IMR-90 (cell line): Measurements from ENCODE around the gene HAAO. TPM values are rescaled to one million over a fixed set of nuclear protein-coding genes. Genes with fewer than 3 reads are reported as not detected.

Source experiments
- ATAC-seq: fragments of 200-7000 bp; cut with Tn5 transposase; 2 replicates; pipeline ENCODE4 v1.9.1; 2020; ENCODE audit warnings: low read depth, mild to moderate bottlenecking, moderate library complexity
- BruUV-seq: library from RNA; stranded (reverse); fragments of 400-500 nt; replicated peaks from 2 replicates; lab custom pipeline; 2021; lab: Mats Ljungman, UMichigan
- CTCF ChIA-PET: fragments of 300-600 bp; formaldehyde crosslinking; extraction: SDS; loops from one replicate; lab custom pipeline; 2021; ENCODE audit warnings: antibody characterized with exemption; lab: Yijun Ruan, JAX
- POLR2A ChIA-PET: fragments of 300-600 bp; sonication (Branson Sonifier 250); formaldehyde crosslinking; loops from one replicate; lab custom pipeline; 2022; ENCODE audit warnings: antibody characterized with exemption; ENCODE audit not compliant: unreplicated experiment; lab: Charles Lee
- DNase-seq: peaks from one replicate; pipeline ENCODE4 v3.0.0; 2013
- H2AFZ ChIP-seq: replicated peaks from 2 replicates; pipeline ENCODE3; 2013; ENCODE audit warnings: low read length, mild to moderate bottlenecking; ENCODE audit not compliant: poor library complexity
- H2AK5ac ChIP-seq: 2 replicates; pipeline ENCODE4 v1.6.1; 2013; ENCODE audit warnings: low read depth, low read length, inconsistent platforms
- H2AK9ac ChIP-seq: replicated peaks from 2 replicates; pipeline ENCODE3; 2013; ENCODE audit warnings: mild to moderate bottlenecking, low read depth, low read length, moderate library complexity; ENCODE audit not compliant: poor library complexity
- H2BK120ac ChIP-seq: 2 replicates; pipeline ENCODE4 v1.6.1; 2013; ENCODE audit warnings: low read depth, low read length, inconsistent platforms
- H2BK15ac ChIP-seq: 3 replicates; pipeline ENCODE4 v1.6.1; 2013; ENCODE audit warnings: low read depth, low read length, inconsistent platforms
- H2BK20ac ChIP-seq: 2 replicates; pipeline ENCODE4 v1.6.1; 2013; ENCODE audit warnings: low read depth, mild to moderate bottlenecking, inconsistent platforms, low read length, moderate library complexity
- H2BK5ac ChIP-seq: 2 replicates; pipeline ENCODE4 v1.6.1; 2013; ENCODE audit warnings: mild to moderate bottlenecking, low read depth, low read length, inconsistent platforms; ENCODE audit not compliant: poor library complexity, severe bottlenecking
- H3K14ac ChIP-seq: replicated peaks from 2 replicates; pipeline ENCODE4 v1.6.1; 2013; ENCODE audit warnings: low read depth, low read length, inconsistent platforms
- H3K18ac ChIP-seq: 2 replicates; pipeline ENCODE4 v1.6.1; 2013; ENCODE audit warnings: low read depth, low read length, control low read depth
- H3K23ac ChIP-seq: 2 replicates; pipeline ENCODE4 v1.6.1; 2013; ENCODE audit warnings: low read depth, low read length, inconsistent platforms
- H3K27ac ChIP-seq: 2 replicates; pipeline ENCODE4 v1.5.1; 2013; ENCODE audit warnings: mild to moderate bottlenecking, control low read depth, low read length; ENCODE audit not compliant: insufficient read depth
- H3K27me3 ChIP-seq: 2 replicates; pipeline ENCODE4 v1.6.1; 2013; ENCODE audit warnings: low read length; ENCODE audit not compliant: control insufficient read depth, insufficient read depth
- H3K36me3 ChIP-seq: 2 replicates; pipeline ENCODE4 v1.6.1; 2013; ENCODE audit warnings: low read length, mixed read lengths; ENCODE audit not compliant: control insufficient read depth, insufficient read depth
- H3K4ac ChIP-seq: 2 replicates; pipeline ENCODE4 v1.6.1; 2013; ENCODE audit warnings: low read depth, low read length, inconsistent platforms
- H3K4me1 ChIP-seq: 2 replicates; pipeline ENCODE4 v1.6.1; 2013; ENCODE audit warnings: low read length, mixed read lengths; ENCODE audit not compliant: control insufficient read depth, insufficient read depth
- H3K4me2 ChIP-seq: 2 replicates; pipeline ENCODE4 v1.6.1; 2013; ENCODE audit warnings: low read depth, mild to moderate bottlenecking, control low read depth, low read length, moderate library complexity
- H3K4me3 ChIP-seq: 2 replicates; pipeline ENCODE4 v1.5.1; 2013; ENCODE audit warnings: low read depth, mild to moderate bottlenecking, control low read depth, low read length, moderate library complexity; ENCODE audit not compliant: insufficient read depth
- H3K56ac ChIP-seq: 2 replicates; pipeline ENCODE4 v1.6.1; 2013; ENCODE audit warnings: low read length, inconsistent platforms; ENCODE audit not compliant: insufficient read depth; ENCODE audit errors: extremely low read depth
- H3K79me1 ChIP-seq, 2 experiments: 2 replicates each; pipeline ENCODE4 v1.6.1; 2013; ENCODE audit warnings: low read length in 2 of 2, inconsistent platforms in 1 of 2, low read depth in 1 of 2
- H3K9ac ChIP-seq: 2 replicates; pipeline ENCODE4 v1.6.1; 2013; ENCODE audit warnings: low read depth, low read length, control low read depth
- H3K9me1 ChIP-seq: 2 replicates; pipeline ENCODE4 v1.6.1; 2013; ENCODE audit warnings: low read length, inconsistent platforms; ENCODE audit not compliant: insufficient read depth
- H3K9me3 ChIP-seq: 2 replicates; pipeline ENCODE4 v1.6.1; 2013; ENCODE audit warnings: low read length; ENCODE audit not compliant: control insufficient read depth, insufficient read depth
- H4K20me1 ChIP-seq: 2 replicates; pipeline ENCODE4 v1.6.1; 2013; ENCODE audit warnings: low read length, inconsistent platforms; ENCODE audit not compliant: insufficient read depth
- H4K5ac ChIP-seq: 2 replicates; pipeline ENCODE4 v1.6.1; 2013; ENCODE audit warnings: mild to moderate bottlenecking, low read depth, low read length, control low read depth
- H4K8ac ChIP-seq, 2 experiments: 2 replicates each; pipeline ENCODE4 v1.6.1; 2013; ENCODE audit warnings: low read depth in 2 of 2, low read length in 2 of 2, control low read depth in 1 of 2, inconsistent platforms in 1 of 2
- H4K91ac ChIP-seq: 2 replicates; pipeline ENCODE4 v1.6.1; 2013; ENCODE audit warnings: low read depth, low read length, inconsistent platforms; ENCODE audit not compliant: insufficient read depth
- BHLHE40 ChIP-seq: fragments of 150-350 bp; IDR thresholded peaks from 2 replicates; pipeline ENCODE4 v1.6.1; 2016; ENCODE audit warnings: mild to moderate bottlenecking, low read depth, low read length
- CEBPB ChIP-seq: IDR thresholded peaks from 2 replicates; pipeline ENCODE4 v1.6.1; 2012; ENCODE audit warnings: low read depth, low read length, improper control_type of control experiment
- FOS ChIP-seq: fragments of 150-350 bp; IDR thresholded peaks from 2 replicates; pipeline ENCODE4 v1.6.1; 2016; ENCODE audit warnings: low read depth, low read length
- MAZ ChIP-seq: IDR thresholded peaks from 2 replicates; pipeline ENCODE4 v1.6.1; 2012; ENCODE audit warnings: low read depth, mild to moderate bottlenecking, low read length, improper control_type of control experiment, moderate library complexity, borderline replicate concordance
- MXI1 ChIP-seq: IDR thresholded peaks from 2 replicates; pipeline ENCODE4 v1.6.1; 2012; ENCODE audit warnings: low read depth, mild to moderate bottlenecking, low read length, moderate library complexity, borderline replicate concordance
- NFE2L2 ChIP-seq: fragments of 150-350 bp; IDR thresholded peaks from 2 replicates; pipeline ENCODE4 v1.6.1; 2016; ENCODE audit warnings: low read depth, mild to moderate bottlenecking, low read length
- POLR2A ChIP-seq: IDR thresholded peaks from 2 replicates; pipeline ENCODE4 v1.6.1; 2012; ENCODE audit warnings: mild to moderate bottlenecking, low read depth, low read length
- RFX5 ChIP-seq: IDR thresholded peaks from 2 replicates; pipeline ENCODE4 v1.8.0; 2012; ENCODE audit warnings: low read depth, mild to moderate bottlenecking, low read length, moderate library complexity
- SMC3 ChIP-seq: fragments of 150-350 bp; IDR thresholded peaks from 2 replicates; pipeline ENCODE4 v1.6.1; 2016; ENCODE audit warnings: low read depth, mild to moderate bottlenecking, antibody characterized with exemption, low read length, moderate library complexity
- WGBS, 2 experiments: methylation state at CpG; one replicate each; pipeline versions ENCODE4 v1.1.5 to v1.1.7; 2013; ENCODE audit warnings: missing lambda C conversion rate in 2 of 2; ENCODE audit not compliant: insufficient read length in 1 of 2; ENCODE audit errors: extremely low coverage in 2 of 2; 5-methylcytosine and 5-hydroxymethylcytosine counted together
- dilution Hi-C: fragments of 300-500 bp; cut with HindIII; formaldehyde crosslinking; loops from one replicate; pipeline ENCODE4 v1.14.3; 2018; ENCODE audit warnings: low sequenced_read_pairs; ENCODE audit not compliant: unreplicated experiment
- in situ Hi-C: fragments of 300-500 bp; cut with MboI; formaldehyde crosslinking; loops from 3 replicates; pipeline ENCODE4 v1.14.3; 2019; ENCODE audit warnings: low sequenced_read_pairs, inconsistent platforms, mixed read lengths
- intact Hi-C: fragments of 100-400 bp; cut with micrococcal nuclease; formaldehyde crosslinking; loops from 2 replicates; pipeline ENCODE4 v1.10.0; 2022
- polyA plus RNA-seq, 3 experiments: library from polyadenylated mRNA; depleted of rRNA; stranded (reverse); fragments of >200 nt; gene quantifications; 2 replicates each; pipeline ENCODE4 v1.2.3, GENCODE V29; 2012; ENCODE audit warnings: low replicate concordance in 1 of 3
- total RNA-seq: library from RNA; depleted of rRNA; stranded (reverse); fragments of >200 nt; gene quantifications from 2 replicates; pipeline ENCODE4 v1.2.3, GENCODE V29; 2012
- TF ChIP-seq, protein P1 (sequence below): fragments of 150-350 bp; IDR thresholded peaks from 2 replicates; pipeline ENCODE4 v1.6.1; 2017; ENCODE audit warnings: mild to moderate bottlenecking, antibody characterized with exemption, low read length, low read depth
- TF ChIP-seq, protein P2 (sequence below): fragments of 150-350 bp; IDR thresholded peaks from 2 replicates; pipeline ENCODE4 v1.6.1; 2016; ENCODE audit warnings: low read depth, mild to moderate bottlenecking, low read length, moderate library complexity, borderline replicate concordance

Gene HAAO
- total and polyA plus RNA-seq, 2 of the 4 experiments (the other 2 are of a cell fraction) = 0.05 to 0.18 TPM

DNA sequence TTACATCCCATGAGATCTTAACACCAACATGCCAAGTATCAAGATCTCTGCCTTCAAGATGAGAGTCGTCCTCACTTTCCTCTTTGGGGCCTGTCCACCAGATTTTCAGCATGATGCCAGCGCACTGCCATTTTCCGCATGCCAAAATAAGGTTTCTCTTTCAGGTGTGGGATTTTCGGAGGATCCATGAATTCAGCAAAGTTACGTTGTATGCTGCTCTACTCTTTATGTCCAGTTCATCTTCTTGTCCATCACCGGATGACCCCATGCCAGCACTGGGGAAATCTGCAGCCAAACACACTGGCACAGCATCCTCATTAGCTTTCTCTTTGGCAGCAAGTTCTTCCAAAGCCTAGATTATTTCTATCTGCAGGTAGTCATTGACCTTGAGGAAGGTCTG, 4.9 kb upstream of the HAAO start:
- no peak overlapping the region for H2AFZ ChIP-seq
- WGBS, 2 experiments = 85% methylated on average over 3 of the region's 6 CpGs; no CpG with 5 or more reads in 1 of the 2 experiments
- intact Hi-C loops (no loop called here), dilution Hi-C loops (no loop called here), in situ Hi-C loops (no loop called here)
- peak overlapping the region; percentile 51; the same call in 1 of the 2 replicates for H2AK5ac ChIP-seq
- ATAC-seq (no peak), DNase-seq (no peak)
- peaks cover 13% of the 10 kb centered on the region for H3K4me1 ChIP-seq
- no peaks in the 10 kb centered on the region for H4K20me1 ChIP-seq
- H4K8ac ChIP-seq = no peak overlapping the region
- no peaks in the 10 kb centered on the region for H3K9me1 ChIP-seq
- H3K27me3 ChIP-seq = peaks cover 10% of the 10 kb centered on the region
- TF ChIP-seq MAZ (no peak), SMC3 (no peak), FOS (no peak), POLR2A (no peak), MXI1 (no peak), BHLHE40 (no peak), RFX5 (no peak), NFE2L2 (no peak), CEBPB (no peak)
- TF ChIP-seq, protein P1, sequence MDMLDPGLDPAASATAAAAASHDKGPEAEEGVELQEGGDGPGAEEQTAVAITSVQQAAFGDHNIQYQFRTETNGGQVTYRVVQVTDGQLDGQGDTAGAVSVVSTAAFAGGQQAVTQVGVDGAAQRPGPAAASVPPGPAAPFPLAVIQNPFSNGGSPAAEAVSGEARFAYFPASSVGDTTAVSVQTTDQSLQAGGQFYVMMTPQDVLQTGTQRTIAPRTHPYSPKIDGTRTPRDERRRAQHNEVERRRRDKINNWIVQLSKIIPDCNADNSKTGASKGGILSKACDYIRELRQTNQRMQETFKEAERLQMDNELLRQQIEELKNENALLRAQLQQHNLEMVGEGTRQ = no peak
- TF ChIP-seq, protein P2, sequence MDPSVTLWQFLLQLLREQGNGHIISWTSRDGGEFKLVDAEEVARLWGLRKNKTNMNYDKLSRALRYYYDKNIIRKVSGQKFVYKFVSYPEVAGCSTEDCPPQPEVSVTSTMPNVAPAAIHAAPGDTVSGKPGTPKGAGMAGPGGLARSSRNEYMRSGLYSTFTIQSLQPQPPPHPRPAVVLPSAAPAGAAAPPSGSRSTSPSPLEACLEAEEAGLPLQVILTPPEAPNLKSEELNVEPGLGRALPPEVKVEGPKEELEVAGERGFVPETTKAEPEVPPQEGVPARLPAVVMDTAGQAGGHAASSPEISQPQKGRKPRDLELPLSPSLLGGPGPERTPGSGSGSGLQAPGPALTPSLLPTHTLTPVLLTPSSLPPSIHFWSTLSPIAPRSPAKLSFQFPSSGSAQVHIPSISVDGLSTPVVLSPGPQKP = no peak
- H2BK5ac ChIP-seq = no peak overlapping the region
- no peak overlapping the region for H3K4me3 ChIP-seq
- H2AK9ac ChIP-seq = no peak overlapping the region
- no peak overlapping the region for H3K23ac ChIP-seq
- peak overlapping the region; percentile 55; the same call in 1 of the 2 replicates for H2BK120ac ChIP-seq
- no peak overlapping the region for H3K27ac ChIP-seq
- H3K14ac ChIP-seq = no peak overlapping the region
- ChIA-PET CTCF (interaction anchor here (1.6 kb wide), 1 partner anchor 13 kb away, joined by 6 read pairs; no protein-coding TSS in a partner anchor), POLR2A (no interaction called here)
- no peak overlapping the region for H3K4ac ChIP-seq
- H3K9me3 ChIP-seq = peaks cover 11% of the 10 kb centered on the region
- no peak overlapping the region for H3K4me2 ChIP-seq
- H2BK20ac ChIP-seq = no peak overlapping the region; the same call in 1 of the 2 replicates
- H4K5ac ChIP-seq = no peak overlapping the region
- no peaks in the 10 kb centered on the region for H3K79me1 ChIP-seq
- BruUV-seq = no TSS peak
- no peak overlapping the region for H3K9ac ChIP-seq
- no peaks in the 10 kb centered on the region for H3K36me3 ChIP-seq
- H4K91ac ChIP-seq = no peak overlapping the region; the same call in 1 of the 2 replicates
- no peak overlapping the region for H3K56ac ChIP-seq
- no peak overlapping the region for H2BK15ac ChIP-seq
- peak overlapping the region; percentile 34; the same call in 1 of the 2 replicates for H3K18ac ChIP-seq
